ENCODE data around the gene NAA10. TPM values are rescaled to one million over a fixed set of nuclear protein-coding genes. Genes with fewer than 3 reads are reported as not detected.

The NAA10 gene
- total RNA-seq, 1 experiment from 2014 or later: 136 TPM

DNA sequence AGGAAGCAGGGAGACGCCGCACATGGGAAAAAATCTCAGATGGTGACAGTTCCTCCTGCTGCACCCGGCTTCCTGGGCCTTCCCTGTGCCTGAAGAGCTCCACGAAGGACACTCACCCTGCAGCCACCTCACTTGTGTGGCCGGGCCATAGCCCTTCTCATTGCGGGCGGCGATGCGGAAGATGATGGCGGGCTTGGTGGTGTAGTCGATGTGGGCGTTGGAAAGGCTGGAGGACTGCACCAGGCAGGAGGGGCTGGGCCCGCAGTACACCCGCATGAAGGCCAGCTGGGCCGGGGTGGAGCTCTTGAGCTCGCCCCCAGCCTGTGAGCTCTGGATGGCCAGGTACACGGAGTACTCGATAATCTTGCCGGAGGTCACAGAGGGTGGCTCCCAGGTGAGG lies 15.3 kb upstream of the NAA10 start:
- no peak for DNase-seq (ENCODE audit: extremely low read depth, low read depth)

- no peak for DNase-seq (ENCODE audit: extremely low read depth, low read depth)
These were observed 14.3 kb upstream of the NAA10 start for GRCh38 chrX:153948847-153949805.

DNA sequence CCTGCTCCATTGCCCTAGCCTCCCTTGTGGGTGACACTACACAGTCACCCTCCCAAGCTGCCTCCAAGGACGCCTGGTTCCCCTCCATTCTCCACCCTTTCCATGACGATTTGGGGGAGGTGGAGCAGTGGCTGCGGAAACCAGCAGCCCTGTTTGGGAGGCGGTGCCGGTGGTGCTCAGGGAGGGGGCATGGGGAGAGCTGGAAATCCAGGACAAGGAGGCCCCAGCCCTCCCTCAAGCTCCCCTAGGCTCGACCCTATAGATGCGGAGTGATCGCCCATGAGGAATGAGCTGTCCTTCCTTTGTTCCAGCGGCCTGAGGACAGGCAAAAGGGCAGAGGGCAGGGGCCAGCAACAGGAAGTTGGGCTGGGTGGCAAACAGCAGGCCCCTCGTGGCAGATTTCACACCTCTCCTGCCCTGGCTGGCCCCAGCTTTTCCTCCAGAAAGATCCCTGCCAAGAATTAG lies 13.2 kb upstream of the NAA10 start:
- no peak for DNase-seq (ENCODE audit: extremely low read depth, low read depth)

DNA sequence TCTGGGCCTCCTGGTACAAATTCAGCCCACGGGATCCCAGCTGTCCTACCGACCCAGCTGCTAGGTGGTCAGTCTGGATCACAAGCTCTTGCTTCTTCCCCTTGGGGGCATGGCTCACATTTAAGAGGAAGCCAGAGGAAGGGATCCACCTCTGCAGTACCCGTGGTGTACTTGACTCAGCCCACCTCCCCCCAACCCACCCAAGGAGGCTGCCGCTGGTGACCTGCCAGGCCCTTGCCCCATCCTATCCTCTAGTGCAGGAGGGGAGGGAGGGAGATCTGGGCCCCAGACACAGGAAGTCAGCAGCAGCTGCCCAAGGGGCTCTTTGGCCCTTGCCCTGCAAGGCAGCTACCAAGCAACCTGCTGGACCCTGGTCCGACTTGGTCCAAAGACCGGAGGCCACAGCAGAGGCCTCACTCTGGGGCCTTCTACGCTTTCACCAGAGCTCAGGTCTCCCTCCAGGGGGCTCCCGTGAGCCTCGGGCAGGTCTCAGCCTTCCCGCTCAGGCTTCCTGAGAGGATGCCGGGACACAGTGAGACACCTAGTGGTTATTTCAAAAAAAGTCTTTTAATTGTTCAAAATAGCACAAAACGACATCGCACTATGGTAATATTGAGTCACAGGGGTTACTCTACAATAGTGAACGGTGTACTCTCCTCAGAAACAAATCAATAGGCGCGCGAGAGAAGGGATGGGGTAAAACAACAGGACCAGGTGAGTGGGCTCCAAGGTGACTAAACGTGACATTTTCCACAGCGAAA lies 12.4 kb upstream of the NAA10 start:
- peak; percentile 83 for DNase-seq (ENCODE audit: extremely low read depth, low read depth)

DNA sequence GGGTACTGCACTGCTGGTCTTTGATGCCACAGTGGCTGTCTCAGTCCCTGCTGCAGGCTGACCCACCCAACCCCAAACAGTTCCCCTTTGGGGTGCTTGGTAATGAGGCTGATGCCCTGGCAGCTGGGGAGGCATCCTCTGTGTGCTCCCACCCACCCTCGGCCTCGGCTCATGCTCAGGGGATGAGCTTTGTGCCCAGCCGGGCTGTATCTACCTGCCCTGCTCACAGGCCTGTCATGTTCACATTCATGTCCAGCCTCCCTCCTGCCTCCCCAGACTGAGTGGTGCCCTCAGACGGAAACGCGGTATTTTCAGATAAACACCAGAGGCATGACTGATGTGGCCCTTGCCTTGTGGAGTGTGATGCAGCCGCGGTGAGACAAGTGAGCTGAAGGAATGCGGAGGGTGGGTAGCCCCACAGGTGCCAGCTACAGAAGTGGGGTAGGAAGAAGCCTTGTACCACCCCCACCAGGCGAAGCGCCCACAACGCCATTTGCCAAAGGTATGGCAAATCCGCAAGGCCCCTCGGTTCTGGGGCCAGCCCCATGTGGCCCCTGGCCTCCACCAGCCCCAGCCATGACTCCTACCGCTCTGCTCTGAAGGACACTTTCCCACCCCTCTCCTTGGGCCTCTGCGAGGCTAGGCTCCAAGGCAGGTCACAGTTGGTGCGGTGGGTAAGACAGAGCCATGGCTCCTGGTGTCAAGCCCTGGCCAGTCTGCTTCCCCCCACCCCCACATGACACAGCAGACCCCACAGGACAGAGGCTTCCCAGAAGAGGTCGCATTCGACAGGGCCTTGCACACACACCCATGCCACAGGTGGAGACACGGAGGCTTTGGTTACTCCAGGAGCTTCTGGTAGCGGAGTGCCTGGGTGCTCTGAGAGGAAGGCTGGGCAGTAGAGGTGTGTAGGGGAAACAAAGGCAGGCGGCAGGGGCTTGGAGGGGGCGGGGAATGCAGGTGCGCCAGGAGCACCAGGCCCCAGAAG lies 11.4 kb upstream of the NAA10 start:
- DNase-seq (ENCODE audit: extremely low read depth, low read depth): no peak

GRCh38 chrX:153944800-153945150 lies 9.9 kb upstream of the NAA10 start:
- DNase-seq (ENCODE audit: extremely low read depth, low read depth): no peak

DNA sequence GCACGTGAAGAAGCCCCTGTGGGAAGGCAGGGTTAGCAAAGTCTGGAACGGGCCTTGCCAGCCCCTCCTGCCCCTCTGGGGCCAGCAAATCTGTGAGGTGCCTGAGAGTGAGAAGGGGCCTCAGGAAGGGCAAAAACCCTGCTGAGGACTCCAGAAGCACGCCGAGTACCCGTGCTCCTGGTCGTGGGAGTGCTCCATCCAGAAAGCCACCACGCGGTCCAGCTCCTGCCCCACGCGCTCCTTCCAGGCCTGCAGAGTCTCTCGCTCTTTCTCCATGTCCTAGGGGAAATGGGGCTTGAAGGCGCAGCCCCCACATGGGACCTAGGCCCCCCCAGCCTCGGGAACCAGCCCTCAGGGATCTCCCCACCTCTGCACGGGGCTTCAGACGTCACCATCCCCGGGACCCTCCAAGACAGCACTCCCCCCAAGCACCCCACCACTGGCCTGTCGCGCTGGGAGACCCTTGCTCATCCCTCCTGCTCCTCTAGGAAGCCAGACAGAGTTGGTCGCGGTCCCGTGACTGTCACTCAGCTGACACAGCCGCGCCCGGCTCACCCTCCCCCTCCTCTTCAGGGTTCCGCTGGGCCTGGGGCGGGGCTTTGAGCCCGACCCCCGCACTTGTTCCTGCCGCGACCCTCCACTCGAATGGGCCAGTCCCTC lies 9.4 kb upstream of the NAA10 start, which contains the start of gene RENBP:
Gene RENBP (minus strand): TSS at position 504 of the 660 bp plus-strand sequence. CDS start 33 bp downstream, at position 471.
- no peak for DNase-seq (ENCODE audit: extremely low read depth, low read depth)

DNA sequence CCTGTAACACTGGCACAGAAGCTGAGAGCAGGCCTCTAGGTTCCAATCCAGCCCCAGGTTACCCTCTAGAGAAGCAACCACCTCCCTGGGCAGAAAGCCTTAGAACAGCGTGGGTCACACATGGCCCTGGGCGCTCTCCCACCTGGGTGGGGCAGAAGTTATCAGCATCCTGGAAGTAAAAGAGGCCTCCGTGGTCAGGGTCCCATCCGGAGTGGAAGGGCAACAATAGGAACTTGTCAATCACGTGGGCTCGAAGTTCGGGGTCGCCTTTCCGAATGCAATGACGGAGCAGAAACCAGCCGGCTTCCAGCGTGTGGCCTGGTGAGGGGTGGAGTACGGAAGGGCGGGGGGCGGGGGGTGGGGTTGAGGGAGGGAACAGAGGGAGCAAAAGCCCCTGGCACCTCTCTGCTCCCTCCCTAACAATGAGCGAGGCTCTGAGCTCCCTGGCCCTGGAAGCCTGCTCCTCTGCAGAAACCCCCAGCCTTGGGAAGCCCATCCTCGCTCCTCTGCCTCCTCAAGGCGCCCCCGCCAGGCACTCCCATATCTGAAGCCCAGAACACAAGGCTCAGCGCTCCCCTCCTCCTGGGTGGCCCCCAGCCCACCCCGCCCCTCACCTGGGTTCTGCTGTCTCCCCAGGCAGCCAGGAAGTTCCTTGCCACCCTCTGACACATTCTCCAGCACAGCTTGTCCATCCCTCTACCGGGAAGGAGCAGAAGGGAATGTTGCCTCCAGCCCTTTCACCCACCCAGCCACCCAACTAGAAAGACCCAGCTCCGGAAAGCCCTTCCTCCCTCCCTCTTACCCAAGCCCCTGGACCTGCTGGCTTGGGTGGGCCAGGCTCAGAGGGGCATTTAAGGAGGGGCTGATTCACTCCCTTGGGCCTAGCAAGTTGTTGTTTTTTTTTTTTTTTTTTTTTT lies 6.8 kb upstream of the NAA10 start:
- no peak for DNase-seq (ENCODE audit: extremely low read depth, low read depth)

- no peak for DNase-seq (ENCODE audit: extremely low read depth, low read depth)
These were observed 4.7 kb upstream of the NAA10 start for GRCh38 chrX:153939573-153939972.

GRCh38 chrX:153938226-153938786 lies 3.5 kb upstream of the NAA10 start:
- no peak for DNase-seq (ENCODE audit: extremely low read depth, low read depth)

DNA sequence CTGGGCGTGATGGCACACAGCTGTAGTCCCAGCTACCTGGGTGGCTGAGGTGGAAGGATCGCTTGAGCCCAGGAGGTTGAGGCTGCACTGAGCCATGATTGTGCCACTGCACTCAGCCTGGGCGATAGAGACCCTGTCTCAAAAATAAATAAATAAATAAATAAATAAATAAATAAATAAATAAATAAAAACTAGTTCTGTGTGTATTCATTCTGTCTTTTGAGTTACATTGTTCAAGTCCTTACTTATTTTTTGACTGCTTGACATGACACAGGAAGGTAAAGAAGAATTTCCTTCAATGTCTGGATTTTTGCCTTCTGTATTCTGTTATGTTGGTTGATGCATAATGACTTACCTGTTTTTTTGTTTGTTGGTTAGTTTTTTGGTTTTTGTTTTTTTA lies 2.2 kb upstream of the NAA10 start:
- DNase-seq (ENCODE audit: extremely low read depth, low read depth): no peak

GRCh38 chrX:153935326-153935851 lies 552 bp upstream of the NAA10 start:
- DNase-seq (ENCODE audit: extremely low read depth, low read depth): no peak

DNA sequence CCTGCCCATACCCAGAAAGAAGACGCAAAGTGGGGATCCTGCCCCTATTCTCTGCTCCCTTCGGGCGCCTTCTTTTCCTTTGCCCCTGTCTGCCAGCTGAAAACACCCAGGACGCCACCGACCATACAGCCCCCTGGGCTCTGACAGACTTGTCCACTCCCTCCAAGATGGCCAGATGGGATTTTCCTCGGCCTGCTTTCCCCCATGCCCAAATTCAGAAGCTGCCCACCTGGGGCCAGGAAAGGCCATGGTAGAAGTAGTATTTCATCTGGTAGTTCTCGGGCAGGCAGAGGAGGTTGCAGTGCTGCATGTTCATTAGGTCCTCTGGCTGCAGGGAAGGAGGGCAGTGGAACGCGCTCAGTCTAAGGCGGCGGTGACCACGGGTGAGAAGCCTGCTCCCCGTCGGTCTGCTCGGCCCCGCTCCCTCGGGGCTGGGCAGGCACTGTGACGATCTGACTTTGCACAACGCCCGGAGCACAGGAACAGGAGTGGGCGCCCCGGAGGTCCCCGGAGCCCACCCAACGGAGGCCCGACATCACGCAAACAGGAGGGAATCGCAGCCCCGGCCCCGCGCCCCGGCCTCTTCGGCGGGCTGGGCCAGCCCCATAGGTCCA lies 582 bp downstream of the NAA10 start:
- DNase-seq (ENCODE audit: extremely low read depth, low read depth): no peak

DNA sequence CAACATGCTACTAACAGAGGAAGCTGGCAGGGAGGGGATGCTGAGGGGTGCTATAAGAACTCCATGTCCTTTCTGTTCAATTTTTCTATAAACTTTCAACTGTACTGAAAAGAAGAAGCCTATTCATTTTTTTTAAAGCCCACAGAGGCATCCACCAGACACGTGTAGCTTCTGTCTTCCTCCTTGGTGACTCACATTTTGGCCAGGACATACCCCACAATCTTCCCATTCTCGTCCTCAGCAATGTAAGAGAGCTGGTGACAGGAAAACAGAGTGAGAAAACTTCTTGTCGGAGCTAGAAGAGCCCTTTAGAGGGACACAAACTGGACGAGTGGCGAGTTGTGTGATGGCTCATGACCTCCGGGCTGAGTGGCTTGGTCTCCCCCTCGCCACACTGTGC lies 1.1 kb downstream of the NAA10 start:
- DNase-seq (ENCODE audit: extremely low read depth, low read depth): no peak

- DNase-seq (ENCODE audit: extremely low read depth, low read depth): no peak
These were observed 2.5 kb downstream of the NAA10 start for GRCh38 chrX:153932220-153932915.

- no peak for DNase-seq (ENCODE audit: extremely low read depth, low read depth)
These were observed 3.1 kb downstream of the NAA10 start for GRCh38 chrX:153931748-153932147.

- no peak for DNase-seq (ENCODE audit: extremely low read depth, low read depth)
These were observed 3.7 kb downstream of the NAA10 start for GRCh38 chrX:153931151-153931550.
